Measurements from ENCODE around the gene CENPA.

Gene CENPA

GRCh38 chr2:26785431-26786206, at the start of gene CENPA:
Gene CENPA, plus strand, starts transcription at chr2:26786056. Its CDS starts 141 bp downstream, at chr2:26786197.
- DNase-seq (ENCODE audit: low read depth, low spot score) = peak; percentile 100

- no peak for DNase-seq (ENCODE audit: low read depth, low spot score)
Measured at GRCh38 chr2:26737221-26737620, 48.6 kb upstream of the CENPA start.

- DNase-seq (ENCODE audit: low read depth, low spot score) = no peak
Measured at GRCh38 chr2:26738481-26738880, 47.4 kb upstream of the CENPA start.

GRCh38 chr2:26739514-26739913, 46.3 kb upstream of the CENPA start:
- no peak for DNase-seq (ENCODE audit: low read depth, low spot score)

- no peak for DNase-seq (ENCODE audit: low read depth, low spot score)
Measured at GRCh38 chr2:26740346-26740745, 45.5 kb upstream of the CENPA start.

GRCh38 chr2:26740890-26741302, 45.0 kb upstream of the CENPA start:
- peak; percentile 81 for DNase-seq (ENCODE audit: low read depth, low spot score)

GRCh38 chr2:26742048-26742770, 43.6 kb upstream of the CENPA start:
- DNase-seq (ENCODE audit: low read depth, low spot score) = no peak

GRCh38 chr2:26743852-26744251, 42.0 kb upstream of the CENPA start:
- DNase-seq (ENCODE audit: low read depth, low spot score) = no peak

GRCh38 chr2:26744953-26745352, 40.9 kb upstream of the CENPA start:
- no peak for DNase-seq (ENCODE audit: low read depth, low spot score)

- DNase-seq (ENCODE audit: low read depth, low spot score) = peak; percentile 82
Measured at GRCh38 chr2:26745609-26746327, 40.1 kb upstream of the CENPA start.

- no peak for DNase-seq (ENCODE audit: low read depth, low spot score)
Measured at GRCh38 chr2:26746934-26747333, 38.9 kb upstream of the CENPA start.

GRCh38 chr2:26749787-26750420, 36.0 kb upstream of the CENPA start:
- peak; percentile 89 for DNase-seq (ENCODE audit: low read depth, low spot score)

- DNase-seq (ENCODE audit: low read depth, low spot score) = peak; percentile 53
Measured at GRCh38 chr2:26750467-26750866, 35.4 kb upstream of the CENPA start.

- no peak for DNase-seq (ENCODE audit: low read depth, low spot score)
Measured at GRCh38 chr2:26752656-26753055, 33.2 kb upstream of the CENPA start.

- no peak for DNase-seq (ENCODE audit: low read depth, low spot score)
Measured at GRCh38 chr2:26754539-26754938, 31.3 kb upstream of the CENPA start.

GRCh38 chr2:26754972-26755670, 30.7 kb upstream of the CENPA start:
- no peak for DNase-seq (ENCODE audit: low read depth, low spot score)

GRCh38 chr2:26756337-26756736, 29.5 kb upstream of the CENPA start:
- DNase-seq (ENCODE audit: low read depth, low spot score) = no peak

GRCh38 chr2:26757873-26758789, 27.7 kb upstream of the CENPA start:
- peak; percentile 90 for DNase-seq (ENCODE audit: low read depth, low spot score)

GRCh38 chr2:26758790-26759321, 27.0 kb upstream of the CENPA start:
- DNase-seq (ENCODE audit: low read depth, low spot score) = no peak

- no peak for DNase-seq (ENCODE audit: low read depth, low spot score)
Measured at GRCh38 chr2:26759845-26760244, 26.0 kb upstream of the CENPA start.
